Neutrophil (primary cell): ENCODE data around the gene SKIC8.

ENCODE experiments used
- H3K27ac ChIP-seq: fragments of 200-600 bp; sonication (generic); 2 replicates; pipeline ENCODE4 v1.5.1; 2016; ENCODE audit warnings: mild to moderate bottlenecking, moderate library complexity
- H3K27me3 ChIP-seq: fragments of 200-600 bp; sonication (generic); 2 replicates; pipeline ENCODE4 v1.6.0; 2016; ENCODE audit warnings: mild to moderate bottlenecking
- H3K36me3 ChIP-seq: fragments of 200-600 bp; sonication (generic); 2 replicates; pipeline ENCODE4 v1.5.1; 2017
- H3K4me1 ChIP-seq, 2 experiments: fragments of 200-600 bp in 1 of 2; sonication (generic) in 1 of 2; 1 replicate in 1 of 2; 2 replicates in 1 of 2; pipeline versions ENCODE4 v1.5.1 to v1.6.1; 2013 to 2016; ENCODE audit warnings: low read depth in 1 of 2, low read length in 1 of 2, mild to moderate bottlenecking in 1 of 2, moderate library complexity in 1 of 2; ENCODE audit not compliant: control insufficient read depth in 1 of 2, insufficient read depth in 1 of 2
- H3K4me3 ChIP-seq, 2 experiments: fragments of 200-600 bp in 1 of 2; sonication (generic) in 1 of 2; 1 replicate in 1 of 2; 2 replicates in 1 of 2; pipeline ENCODE4 v1.5.1; 2013 to 2016; ENCODE audit warnings: low read depth in 1 of 2, low read length in 1 of 2, mild to moderate bottlenecking in 1 of 2, moderate library complexity in 1 of 2
- H3K9me3 ChIP-seq: fragments of 200-600 bp; sonication (generic); 2 replicates; pipeline ENCODE4 v1.5.1; 2016
- TF ChIP-seq, protein P1 (sequence below): fragments of 200-600 bp; sonication (generic); IDR thresholded peaks from 2 replicates; pipeline ENCODE4 v1.5.1; 2016; ENCODE audit warnings: antibody characterized with exemption

The SKIC8 gene

DNA sequence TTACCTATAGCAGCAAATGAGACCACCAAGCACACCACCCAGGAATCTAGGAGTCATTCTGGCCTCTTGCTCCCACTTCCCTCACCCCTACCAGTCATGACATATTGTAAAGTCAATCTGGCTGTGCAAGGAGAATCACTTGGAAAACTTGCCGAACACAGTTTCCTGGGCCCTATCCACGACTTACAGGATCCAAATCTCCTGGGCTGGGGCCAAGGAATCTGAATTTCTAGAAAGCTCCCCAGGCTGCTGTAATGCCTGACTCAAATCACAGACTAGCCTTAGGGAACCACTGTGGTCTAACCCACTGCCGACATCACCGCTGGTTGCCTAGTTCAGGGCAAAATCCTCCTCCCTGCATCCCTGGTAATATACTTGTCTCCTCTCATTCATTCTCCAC lies 36.6 kb upstream of the SKIC8 start:
- TF ChIP-seq, protein P1, sequence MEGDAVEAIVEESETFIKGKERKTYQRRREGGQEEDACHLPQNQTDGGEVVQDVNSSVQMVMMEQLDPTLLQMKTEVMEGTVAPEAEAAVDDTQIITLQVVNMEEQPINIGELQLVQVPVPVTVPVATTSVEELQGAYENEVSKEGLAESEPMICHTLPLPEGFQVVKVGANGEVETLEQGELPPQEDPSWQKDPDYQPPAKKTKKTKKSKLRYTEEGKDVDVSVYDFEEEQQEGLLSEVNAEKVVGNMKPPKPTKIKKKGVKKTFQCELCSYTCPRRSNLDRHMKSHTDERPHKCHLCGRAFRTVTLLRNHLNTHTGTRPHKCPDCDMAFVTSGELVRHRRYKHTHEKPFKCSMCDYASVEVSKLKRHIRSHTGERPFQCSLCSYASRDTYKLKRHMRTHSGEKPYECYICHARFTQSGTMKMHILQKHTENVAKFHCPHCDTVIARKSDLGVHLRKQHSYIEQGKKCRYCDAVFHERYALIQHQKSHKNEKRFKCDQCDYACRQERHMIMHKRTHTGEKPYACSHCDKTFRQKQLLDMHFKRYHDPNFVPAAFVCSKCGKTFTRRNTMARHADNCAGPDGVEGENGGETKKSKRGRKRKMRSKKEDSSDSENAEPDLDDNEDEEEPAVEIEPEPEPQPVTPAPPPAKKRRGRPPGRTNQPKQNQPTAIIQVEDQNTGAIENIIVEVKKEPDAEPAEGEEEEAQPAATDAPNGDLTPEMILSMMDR, result no peak
- Histone ChIP-seq H3K4me3 (no peak overlapping the region), H3K36me3 (no peaks in the 10 kb centered on the region), H3K27ac (no peak overlapping the region), H3K27me3 (peaks cover 60% of the 10 kb centered on the region), H3K9me3 (no peaks in the 10 kb centered on the region), H3K4me1 (peaks cover 6% of the 10 kb centered on the region in 2 experiments)

DNA sequence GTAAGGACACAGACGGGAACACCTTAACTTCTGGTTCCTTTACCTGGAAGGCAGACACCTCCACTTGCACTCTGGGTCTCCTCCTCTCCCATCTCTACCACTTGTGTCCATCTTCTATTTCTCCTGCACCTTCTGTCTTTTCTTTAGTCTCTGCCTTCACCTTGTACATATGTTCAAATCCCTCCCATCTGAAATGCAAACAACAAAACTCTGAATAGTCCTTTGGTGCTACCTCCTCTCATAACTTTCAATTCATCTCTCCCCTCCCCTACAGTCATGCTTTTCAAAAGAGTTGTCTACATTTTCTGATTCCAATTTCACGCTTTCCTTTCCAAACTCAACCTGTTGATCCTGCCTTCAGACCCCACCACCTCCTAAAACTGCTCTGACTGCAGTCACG lies 35.4 kb upstream of the SKIC8 start:
- H3K27me3 ChIP-seq, result peaks cover 49% of the 10 kb centered on the region
- no peak overlapping the region for H3K27ac ChIP-seq
- no peaks in the 10 kb centered on the region for H3K4me1 ChIP-seq
- no peak overlapping the region for H3K4me3 ChIP-seq
- TF ChIP-seq, protein P1, result no peak
- no peaks in the 10 kb centered on the region for H3K9me3 ChIP-seq
- no peaks in the 10 kb centered on the region for H3K36me3 ChIP-seq

DNA sequence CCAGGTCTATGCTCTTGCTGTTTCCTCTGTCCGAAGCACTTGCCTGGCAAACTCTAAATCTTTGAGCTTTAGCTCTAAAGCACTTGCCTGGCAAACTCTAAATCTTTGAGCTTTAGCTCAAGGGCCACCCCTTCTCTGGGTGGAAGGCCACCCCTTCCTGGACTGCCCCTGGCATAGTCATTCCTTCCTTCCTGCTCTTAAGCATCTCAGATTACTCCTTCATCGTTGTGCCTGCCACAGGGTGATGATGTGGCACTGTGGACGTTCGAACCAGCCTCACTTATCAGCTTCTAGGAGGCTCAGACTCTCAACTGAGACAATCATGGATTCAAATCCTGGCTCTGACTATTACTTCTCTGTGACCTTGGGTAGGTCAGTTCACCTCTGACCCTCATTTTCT lies 30.2 kb upstream of the SKIC8 start:
- Histone ChIP-seq H3K27me3 (peaks cover 4% of the 10 kb centered on the region), H3K4me3 (no peak overlapping the region), H3K4me1 (no peaks in the 10 kb centered on the region), H3K36me3 (no peaks in the 10 kb centered on the region), H3K9me3 (no peaks in the 10 kb centered on the region), H3K27ac (no peak overlapping the region)
- TF ChIP-seq, protein P1, result no peak

DNA sequence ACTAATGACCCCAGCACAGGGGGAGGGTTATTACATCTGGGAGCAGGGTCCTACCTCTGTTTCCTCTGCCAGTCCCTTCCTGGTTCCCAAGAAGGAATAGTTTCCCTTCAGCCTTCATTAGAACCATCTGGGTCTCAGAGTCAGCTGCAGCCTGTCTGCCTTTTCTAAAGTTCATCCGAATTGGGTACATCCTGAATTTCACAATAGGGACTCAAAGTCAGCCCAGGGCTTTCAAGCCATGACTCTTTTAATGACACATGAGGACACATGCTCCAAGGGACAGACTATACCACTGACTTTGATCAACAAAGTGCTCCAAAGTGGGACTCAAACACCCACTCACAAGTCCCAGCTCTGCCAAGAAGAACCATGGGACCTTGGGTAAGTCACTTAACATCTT lies 28.1 kb upstream of the SKIC8 start:
- Histone ChIP-seq H3K9me3 (no peaks in the 10 kb centered on the region), H3K4me1 (no peaks in the 10 kb centered on the region), H3K36me3 (no peaks in the 10 kb centered on the region), H3K27ac (no peak overlapping the region), H3K27me3 (no peaks in the 10 kb centered on the region), H3K4me3 (no peak overlapping the region)
- TF ChIP-seq, protein P1, result no peak

DNA sequence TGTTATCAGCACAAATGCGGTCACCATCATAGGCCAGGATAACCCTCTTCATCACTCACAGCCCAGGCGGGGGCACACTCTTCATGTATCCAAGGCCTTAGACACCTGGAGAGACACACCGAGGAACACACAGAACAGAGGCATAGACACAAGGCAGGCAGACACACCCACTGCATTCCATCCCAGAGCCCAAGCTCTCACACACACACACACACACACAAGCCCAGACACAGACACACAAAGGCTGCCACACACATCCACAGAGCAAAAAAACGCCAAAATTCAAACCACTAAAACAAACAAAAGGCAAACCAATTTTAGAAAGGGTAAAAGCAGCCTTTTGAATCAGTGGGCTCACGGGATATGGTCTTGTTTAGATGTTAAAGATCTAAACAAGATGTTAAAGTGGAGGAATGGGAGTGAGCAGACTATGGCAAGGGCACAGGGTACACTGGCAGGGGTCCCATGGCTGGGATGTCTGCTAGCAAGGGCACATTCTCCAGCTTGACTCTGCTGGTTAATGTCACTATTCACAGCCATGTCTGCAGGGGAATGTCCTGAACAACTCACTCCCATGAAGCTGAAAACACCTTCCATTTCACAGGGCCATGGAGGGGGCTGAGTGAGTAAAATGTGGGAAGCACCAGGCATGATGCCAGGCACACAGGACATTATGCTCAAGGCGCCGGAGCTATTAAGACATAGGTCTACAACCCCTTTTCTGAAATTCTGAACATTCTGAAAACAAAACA lies 25.9 kb upstream of the SKIC8 start:
- Histone ChIP-seq H3K9me3 (no peaks in the 10 kb centered on the region), H3K4me3 (no peak overlapping the region), H3K36me3 (no peaks in the 10 kb centered on the region), H3K27ac (no peak overlapping the region), H3K4me1 (no peaks in the 10 kb centered on the region), H3K27me3 (no peaks in the 10 kb centered on the region)
- TF ChIP-seq, protein P1, result no peak
